ENCODE measurements around the gene NEDD8.

Gene NEDD8

GRCh38 chr14:24238527-24239037 is 6.4 kb upstream of the NEDD8 start:
- Histone ChIP-seq H2AFZ (ENCODE audit: low read depth, low read length) (no peak overlapping the region), H3K4me2 (ENCODE audit: insufficient read depth, low read length) (no peak overlapping the region), H4K20me1 (ENCODE audit: insufficient read depth, low read length) (peaks cover 15% of the 10 kb centered on the region), H3K9ac (ENCODE audit: low read depth, low read length) (no peak overlapping the region), H3K27ac (ENCODE audit: low read length) (no peak overlapping the region), H3K79me2 (ENCODE audit: insufficient read depth, low read length) (peaks cover 50% of the 10 kb centered on the region), H3K27me3 (ENCODE audit: insufficient read depth, low read length, poor library complexity) (no peaks in the 10 kb centered on the region), H3K4me3 (ENCODE audit: low read depth in 1 of 2, low read length in 2 of 2) (no peak overlapping the region), H3K9me3 (ENCODE audit: insufficient read depth, low read length, severe bottlenecking) (no peaks in the 10 kb centered on the region), H3K36me3 (ENCODE audit: insufficient read depth, low read length) (peaks cover 73% of the 10 kb centered on the region), H3K4me1 (ENCODE audit: insufficient read depth, low read length) (peaks cover 59% of the 10 kb centered on the region)
- TF ChIP-seq EZH2 (IDR thresholded peaks at IDR 0.05; ENCODE audit: borderline replicate concordance, low read depth, low read length, severe bottlenecking): no peak
- TF ChIP-seq, protein P1, sequence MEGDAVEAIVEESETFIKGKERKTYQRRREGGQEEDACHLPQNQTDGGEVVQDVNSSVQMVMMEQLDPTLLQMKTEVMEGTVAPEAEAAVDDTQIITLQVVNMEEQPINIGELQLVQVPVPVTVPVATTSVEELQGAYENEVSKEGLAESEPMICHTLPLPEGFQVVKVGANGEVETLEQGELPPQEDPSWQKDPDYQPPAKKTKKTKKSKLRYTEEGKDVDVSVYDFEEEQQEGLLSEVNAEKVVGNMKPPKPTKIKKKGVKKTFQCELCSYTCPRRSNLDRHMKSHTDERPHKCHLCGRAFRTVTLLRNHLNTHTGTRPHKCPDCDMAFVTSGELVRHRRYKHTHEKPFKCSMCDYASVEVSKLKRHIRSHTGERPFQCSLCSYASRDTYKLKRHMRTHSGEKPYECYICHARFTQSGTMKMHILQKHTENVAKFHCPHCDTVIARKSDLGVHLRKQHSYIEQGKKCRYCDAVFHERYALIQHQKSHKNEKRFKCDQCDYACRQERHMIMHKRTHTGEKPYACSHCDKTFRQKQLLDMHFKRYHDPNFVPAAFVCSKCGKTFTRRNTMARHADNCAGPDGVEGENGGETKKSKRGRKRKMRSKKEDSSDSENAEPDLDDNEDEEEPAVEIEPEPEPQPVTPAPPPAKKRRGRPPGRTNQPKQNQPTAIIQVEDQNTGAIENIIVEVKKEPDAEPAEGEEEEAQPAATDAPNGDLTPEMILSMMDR (IDR thresholded peaks at IDR 0.05; ENCODE audit: borderline replicate concordance, extremely low read depth, low read length, poor library complexity, severe bottlenecking): no peak
- DNase-seq: no peak
- ATAC-seq (ENCODE audit: insufficient read depth, low read depth): no peak

GRCh38 chr14:24238123-24238522 is 6.0 kb upstream of the NEDD8 start:
- no peak for ATAC-seq (ENCODE audit: insufficient read depth, low read depth)
- Histone ChIP-seq H3K79me2 (ENCODE audit: insufficient read depth, low read length) (peaks cover 55% of the 10 kb centered on the region), H3K27ac (ENCODE audit: low read length) (no peak overlapping the region)

DNA sequence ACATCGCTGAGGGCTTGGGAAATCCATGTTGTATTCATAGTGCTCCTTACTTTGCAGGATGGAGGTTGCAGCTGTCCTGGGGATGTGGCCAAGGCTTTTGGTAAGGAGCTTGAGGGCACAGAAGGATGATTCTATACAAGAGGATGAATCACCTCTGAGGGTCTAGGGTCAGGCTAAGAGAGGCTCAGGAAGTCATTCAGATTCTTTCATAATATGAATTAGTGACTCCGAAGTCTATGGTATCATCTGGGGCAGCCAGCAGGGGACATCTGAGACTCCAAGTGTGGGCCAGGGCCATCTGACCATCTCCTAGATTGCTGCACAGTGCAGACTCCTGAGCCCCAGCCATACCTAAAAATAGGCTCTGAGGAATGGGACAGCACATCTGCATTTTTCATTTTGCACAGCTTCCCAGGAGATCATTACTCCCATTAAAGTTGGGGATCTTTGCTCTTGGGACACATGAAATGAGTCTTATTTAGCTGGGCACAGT is 5.3 kb upstream of the NEDD8 start:
- TF ChIP-seq, protein P1 (IDR thresholded peaks at IDR 0.05; ENCODE audit: borderline replicate concordance, extremely low read depth, low read length, poor library complexity, severe bottlenecking): no peak
- TF ChIP-seq EZH2 (IDR thresholded peaks at IDR 0.05; ENCODE audit: borderline replicate concordance, low read depth, low read length, severe bottlenecking): no peak
- Histone ChIP-seq H3K79me2 (ENCODE audit: insufficient read depth, low read length) (peaks cover 60% of the 10 kb centered on the region), H3K27ac (ENCODE audit: low read length) (no peak overlapping the region), H3K27me3 (ENCODE audit: insufficient read depth, low read length, poor library complexity) (no peaks in the 10 kb centered on the region), H4K20me1 (ENCODE audit: insufficient read depth, low read length) (peaks cover 15% of the 10 kb centered on the region), H3K9ac (ENCODE audit: low read depth, low read length) (no peak overlapping the region), H3K4me3 (ENCODE audit: low read depth in 1 of 2, low read length in 2 of 2) (no peak overlapping the region), H3K4me2 (ENCODE audit: insufficient read depth, low read length) (no peak overlapping the region), H3K4me1 (ENCODE audit: insufficient read depth, low read length) (peaks cover 60% of the 10 kb centered on the region), H3K36me3 (ENCODE audit: insufficient read depth, low read length) (peaks cover 75% of the 10 kb centered on the region), H2AFZ (ENCODE audit: low read depth, low read length) (no peak overlapping the region), H3K9me3 (ENCODE audit: insufficient read depth, low read length, severe bottlenecking) (no peaks in the 10 kb centered on the region)
- no peak for ATAC-seq (ENCODE audit: insufficient read depth, low read depth)
- no peak for DNase-seq

More at GRCh38 chr14:24238123-24238522, 6.0 kb upstream of the NEDD8 start:
- peaks cover 75% of the 10 kb centered on the region for H3K36me3 ChIP-seq (ENCODE audit: insufficient read depth, low read length)
- no peaks in the 10 kb centered on the region for H3K9me3 ChIP-seq (ENCODE audit: insufficient read depth, low read length, severe bottlenecking)
- peaks cover 15% of the 10 kb centered on the region for H4K20me1 ChIP-seq (ENCODE audit: insufficient read depth, low read length)
- peaks cover 59% of the 10 kb centered on the region for H3K4me1 ChIP-seq (ENCODE audit: insufficient read depth, low read length)
- H3K4me3 ChIP-seq (ENCODE audit: low read depth in 1 of 2, low read length in 2 of 2): no peak overlapping the region
- no peak overlapping the region for H2AFZ ChIP-seq (ENCODE audit: low read depth, low read length)
- no peaks in the 10 kb centered on the region for H3K27me3 ChIP-seq (ENCODE audit: insufficient read depth, low read length, poor library complexity)
- H3K4me2 ChIP-seq (ENCODE audit: insufficient read depth, low read length): no peak overlapping the region
- TF ChIP-seq, protein P1 (IDR thresholded peaks at IDR 0.05; ENCODE audit: borderline replicate concordance, extremely low read depth, low read length, poor library complexity, severe bottlenecking): no peak
- no peak for TF ChIP-seq EZH2 (IDR thresholded peaks at IDR 0.05; ENCODE audit: borderline replicate concordance, low read depth, low read length, severe bottlenecking)
- DNase-seq: no peak
- no peak overlapping the region for H3K9ac ChIP-seq (ENCODE audit: low read depth, low read length)
